Kidney (tissue), 14 donors: Measurements from ENCODE around the gene SCP2. TPM values are rescaled to one million over a fixed set of nuclear protein-coding genes. Genes with fewer than 3 reads are reported as not detected.

ENCODE experiments used
- DNase-seq, 5 donors: peaks; one replicate each; pipeline ENCODE4 v3.0.0-alpha.2; 2013 to 2020
- FAIRE-seq: peaks from 2 replicates; lab custom pipeline; 2012; peaks lifted over from hg19 to GRCh38; lab: Jason Lieb, UNC
- H3K27ac ChIP-seq, 2 donors: one replicate each; pipeline ENCODE4 v1.7.0; 2013; ENCODE audit warnings: low read depth in 2 of 2, low read length in 2 of 2, inconsistent platforms in 1 of 2
- H3K27me3 ChIP-seq: one replicate; pipeline ENCODE4 v1.7.1; 2013; ENCODE audit warnings: low read length, inconsistent platforms; ENCODE audit not compliant: control insufficient read depth, insufficient read depth
- H3K36me3 ChIP-seq, 3 donors: one replicate each; pipeline versions ENCODE4 v1.7.0 to v1.7.1; 2013; ENCODE audit warnings: low read length in 3 of 3, control low read depth in 1 of 3, inconsistent platforms in 1 of 3; ENCODE audit not compliant: insufficient read depth in 3 of 3, control insufficient read depth in 2 of 3
- H3K4me1 ChIP-seq, 3 donors: one replicate each; pipeline versions ENCODE4 v1.7.0 to v1.7.1; 2013; ENCODE audit warnings: low read length in 3 of 3, inconsistent platforms in 1 of 3, low read depth in 1 of 3; ENCODE audit not compliant: control insufficient read depth in 2 of 3, insufficient read depth in 2 of 3
- H3K4me3 ChIP-seq, 3 donors: one replicate each; pipeline versions ENCODE4 v1.7.0 to v1.8.1; 2013; ENCODE audit warnings: low read length in 3 of 3, control low read depth in 1 of 3, inconsistent platforms in 1 of 3
- H3K9ac ChIP-seq, 3 donors: one replicate each; pipeline versions ENCODE4 v1.7.0 to v1.7.1; 2013; ENCODE audit warnings: low read length in 3 of 3, control low read depth in 1 of 3, inconsistent platforms in 1 of 3
- H3K9me3 ChIP-seq, 3 donors: one replicate each; pipeline versions ENCODE4 v1.7.0 to v1.7.1; 2013; ENCODE audit warnings: low read length in 3 of 3, control low read depth in 1 of 3, inconsistent platforms in 1 of 3; ENCODE audit not compliant: control insufficient read depth in 2 of 3, insufficient read depth in 1 of 3
- CTCF ChIP-seq: IDR thresholded peaks from 3 replicates; pipeline ENCODE4 v1.5.1; 2012; ENCODE audit warnings: mild to moderate bottlenecking, moderate library complexity, borderline replicate concordance; ENCODE audit not compliant: insufficient read depth; ENCODE audit errors: extremely low read depth
- intact Hi-C: fragments of 100-400 bp; cut with DNase I; formaldehyde crosslinking; loops from one replicate; pipeline ENCODE4 v1.11.1; 2022
- polyA plus RNA-seq: library from polyadenylated mRNA; stranded (reverse); fragments of 350-450 nt; fragmentation: Illumina TruSeq; extraction: RNeasy Lipid Tissue Mini Kit (QIAGEN cat#74804); gene quantifications from one replicate; pipeline ENCODE4 v1.2.3, GENCODE V29; 2014; ENCODE audit warnings: low read depth, low replicate concordance; ENCODE audit not compliant: insufficient read depth
- total RNA-seq: library from RNA; stranded (reverse); fragmentation: NEBNext Ultra II Directional; extraction: Animal tissue kit (Norgen Biotek cat#: 25700); gene quantifications from one replicate; pipeline ENCODE4 v1.2.1, GENCODE V29; 2021
- donor health status: control.
- donor health status: control.
- donor health status: control.
- donor health status: control.
- donor health status: control.
- donor health status: DM: yes; HTN: yes; CAD: no.
- donor health status: Normal renal cell carcinoma (clear cell type).

SCP2 gene
- total and polyA plus RNA-seq, 2 donors from 2014 or later = 168 to 226 TPM

- DNase-seq (no peak), FAIRE-seq (no peak)
- intact Hi-C loops = no loop called here
- H3K36me3 ChIP-seq = peaks cover 2 to 25% (median 17%) of the 10 kb centered on the region in 3 donors
- H3K27me3 ChIP-seq = no peaks in the 10 kb centered on the region
- H3K27ac ChIP-seq = no peak overlapping the region
- H3K4me1 ChIP-seq = no peaks in the 10 kb centered on the region
- TF ChIP-seq CTCF = no peak
- no peak overlapping the region for H3K9ac ChIP-seq
- no peaks in the 10 kb centered on the region for H3K9me3 ChIP-seq
- H3K4me3 ChIP-seq = no peak overlapping the region
Measured at GRCh38 chr1:53044926-53045325, 117.8 kb downstream of the SCP2 start.

- no peak for DNase-seq
- no peak for TF ChIP-seq CTCF
- H3K9me3 ChIP-seq = no peaks in the 10 kb centered on the region
- intact Hi-C loops = no loop called here
- H3K27ac ChIP-seq = no peak overlapping the region
- no peak overlapping the region for H3K4me3 ChIP-seq
- H3K36me3 ChIP-seq = peaks cover 4 to 25% (median 14%) of the 10 kb centered on the region in 3 donors
- H3K4me1 ChIP-seq = no peaks in the 10 kb centered on the region
- no peak overlapping the region for H3K9ac ChIP-seq
- no peaks in the 10 kb centered on the region for H3K27me3 ChIP-seq
- FAIRE-seq = no peak
Measured at GRCh38 chr1:53046930-53047329, 119.9 kb downstream of the SCP2 start.

GRCh38 chr1:53047737-53048736 is 121.0 kb downstream of the SCP2 start:
- Histone ChIP-seq H3K4me1 (no peaks in the 10 kb centered on the region), H3K27me3 (no peaks in the 10 kb centered on the region), H3K9me3 (no peaks in the 10 kb centered on the region), H3K36me3 (peaks cover 4 to 26% (median 18%) of the 10 kb centered on the region in 3 donors), H3K9ac (no peak overlapping the region), H3K27ac (no peak overlapping the region), H3K4me3 (no peak overlapping the region)
- TF ChIP-seq CTCF = no peak
- FAIRE-seq (no peak), DNase-seq (no peak)
- intact Hi-C loops = no loop called here
